Fibroblast of lung (primary cell): ENCODE results near the gene RAB1A.
"Not testable (repeated sequence)": the region's sequence is repeated elsewhere in the genome, so short reads cannot be mapped to it uniquely, and the experiment has no call there.

Experiments used
- CTCF ChIP-seq, 2 donors: IDR thresholded peaks in 1 of 2; conservative IDR thresholded peaks in 1 of 2; 1 replicate in 1 of 2; 2 replicates in 1 of 2; pipeline ENCODE4 v1.5.1; 2011 to 2012; ENCODE audit warnings: low read length in 2 of 2, control low read depth in 1 of 2, inconsistent platforms in 1 of 2, low read depth in 1 of 2, mild to moderate bottlenecking in 1 of 2
- EZH2 ChIP-seq: IDR thresholded peaks from 2 replicates; pipeline ENCODE4 v1.5.1; 2012; ENCODE audit warnings: low read length, control low read depth, mild to moderate bottlenecking; ENCODE audit errors: missing control alignments

- TF ChIP-seq CTCF (conservative IDR thresholded peaks at IDR 0.05 in 1 of 2, IDR thresholded peaks at IDR 0.05 in 1 of 2; ENCODE audit: low read depth in 1 of 2, low read length in 2 of 2); EZH2: not testable (repeated sequence)
Observed at GRCh38 chr2:65157856-65158255, 27.9 kb upstream of the RAB1A start.
